Subcutaneous adipose tissue (tissue), 4 donors: Measurements from ENCODE around the gene ZNF121. TPM values are rescaled to one million over a fixed set of nuclear protein-coding genes. Genes with fewer than 3 reads are reported as not detected.

ENCODE experiments used
- total RNA-seq, 4 donors: library from RNA; depleted of rRNA; stranded (reverse); fragments of >200 nt; gene quantifications; one replicate each; pipeline ENCODE4 v1.1.0, GENCODE V29; 2016
- TF ChIP-seq, protein P1 (sequence below): fragments of 450-650 bp; IDR thresholded peaks from one replicate; pipeline ENCODE4 v1.5.1; 2016; ENCODE audit warnings: low read depth, mild to moderate bottlenecking, control low read depth, antibody characterized with exemption, moderate library complexity

ZNF121 gene
- total RNA-seq, 4 donors from 2014 or later: 22.3 to 31.3 (median 26.5) TPM

DNA sequence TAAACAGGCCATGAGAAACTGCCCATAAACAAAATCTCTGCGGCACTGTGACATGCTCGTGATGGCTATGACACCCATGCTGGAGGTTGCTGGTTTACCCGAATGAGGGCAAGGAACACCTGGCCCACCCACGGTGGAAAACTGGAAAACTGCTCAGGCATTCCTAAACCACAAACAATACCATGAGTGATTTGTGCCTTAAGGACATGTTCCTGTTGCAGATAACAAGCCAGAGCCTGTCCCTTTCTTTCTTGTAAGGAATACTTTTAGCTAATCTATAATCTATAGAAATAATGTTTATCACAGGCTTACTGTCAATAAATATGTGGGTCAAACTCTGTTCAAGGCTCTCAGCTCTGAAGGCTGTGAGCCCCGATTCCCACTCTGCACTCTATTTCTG is 24.6 kb upstream of the ZNF121 start:
- TF ChIP-seq, protein P1, sequence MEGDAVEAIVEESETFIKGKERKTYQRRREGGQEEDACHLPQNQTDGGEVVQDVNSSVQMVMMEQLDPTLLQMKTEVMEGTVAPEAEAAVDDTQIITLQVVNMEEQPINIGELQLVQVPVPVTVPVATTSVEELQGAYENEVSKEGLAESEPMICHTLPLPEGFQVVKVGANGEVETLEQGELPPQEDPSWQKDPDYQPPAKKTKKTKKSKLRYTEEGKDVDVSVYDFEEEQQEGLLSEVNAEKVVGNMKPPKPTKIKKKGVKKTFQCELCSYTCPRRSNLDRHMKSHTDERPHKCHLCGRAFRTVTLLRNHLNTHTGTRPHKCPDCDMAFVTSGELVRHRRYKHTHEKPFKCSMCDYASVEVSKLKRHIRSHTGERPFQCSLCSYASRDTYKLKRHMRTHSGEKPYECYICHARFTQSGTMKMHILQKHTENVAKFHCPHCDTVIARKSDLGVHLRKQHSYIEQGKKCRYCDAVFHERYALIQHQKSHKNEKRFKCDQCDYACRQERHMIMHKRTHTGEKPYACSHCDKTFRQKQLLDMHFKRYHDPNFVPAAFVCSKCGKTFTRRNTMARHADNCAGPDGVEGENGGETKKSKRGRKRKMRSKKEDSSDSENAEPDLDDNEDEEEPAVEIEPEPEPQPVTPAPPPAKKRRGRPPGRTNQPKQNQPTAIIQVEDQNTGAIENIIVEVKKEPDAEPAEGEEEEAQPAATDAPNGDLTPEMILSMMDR: no peak

DNA sequence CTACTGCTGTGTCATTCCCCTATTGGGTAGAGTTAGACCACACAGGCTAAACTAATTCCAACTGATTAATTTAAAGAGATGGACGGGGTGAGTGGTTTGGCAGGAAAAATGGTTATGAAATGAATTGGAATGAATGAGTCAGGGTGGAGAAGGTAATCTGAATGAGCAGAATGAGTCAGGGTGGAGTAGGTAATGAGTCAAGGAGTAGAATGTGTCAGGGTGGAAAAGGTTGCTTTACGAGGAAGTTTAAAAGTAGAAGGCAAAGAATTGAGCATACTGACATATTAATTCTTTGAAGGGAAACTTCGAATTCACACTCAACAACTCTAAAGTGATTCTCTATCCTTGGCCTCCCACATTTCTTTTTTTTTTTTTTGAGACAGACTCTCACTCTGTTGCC is 12.7 kb upstream of the ZNF121 start:
- TF ChIP-seq, protein P1: no peak

DNA sequence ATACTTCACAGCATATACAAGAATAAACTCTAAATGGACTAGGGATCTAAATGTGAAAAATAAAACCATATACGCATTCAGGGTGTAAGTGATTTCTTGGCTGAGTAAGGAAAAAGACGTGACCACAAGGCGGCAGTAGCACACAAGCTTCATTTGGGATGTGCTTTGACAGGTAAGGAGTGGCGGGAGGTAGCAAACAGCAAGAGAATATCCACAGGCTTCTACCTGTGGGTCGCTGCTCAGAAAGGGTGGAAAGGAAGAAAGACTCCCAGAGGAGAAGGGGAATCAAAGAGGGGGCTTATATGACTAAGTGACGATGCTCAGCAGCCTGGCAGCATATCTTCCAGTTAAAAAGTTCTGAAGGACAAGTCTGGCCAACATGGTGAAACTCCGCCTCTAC is 2.5 kb upstream of the ZNF121 start:
- TF ChIP-seq, protein P1: no peak

DNA sequence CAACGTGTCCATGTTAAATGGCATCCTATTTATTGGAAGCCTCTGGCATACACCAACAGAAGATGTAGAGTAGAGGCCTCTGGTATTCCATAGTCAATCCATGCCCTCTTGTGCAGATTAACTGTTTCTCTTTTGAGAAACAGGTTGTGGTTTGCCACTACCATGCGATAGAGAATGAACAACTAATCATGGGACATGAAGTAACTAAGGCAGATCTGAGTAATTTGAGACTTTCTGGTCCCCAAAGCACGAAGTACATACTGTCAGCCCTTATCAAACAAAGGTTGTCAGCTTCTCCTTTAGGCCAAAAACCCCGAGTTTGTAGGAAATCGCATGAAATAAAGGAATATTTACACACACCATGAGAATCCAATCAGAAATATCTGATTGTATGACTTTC is 3.6 kb downstream of the ZNF121 start:
- TF ChIP-seq, protein P1: no peak

DNA sequence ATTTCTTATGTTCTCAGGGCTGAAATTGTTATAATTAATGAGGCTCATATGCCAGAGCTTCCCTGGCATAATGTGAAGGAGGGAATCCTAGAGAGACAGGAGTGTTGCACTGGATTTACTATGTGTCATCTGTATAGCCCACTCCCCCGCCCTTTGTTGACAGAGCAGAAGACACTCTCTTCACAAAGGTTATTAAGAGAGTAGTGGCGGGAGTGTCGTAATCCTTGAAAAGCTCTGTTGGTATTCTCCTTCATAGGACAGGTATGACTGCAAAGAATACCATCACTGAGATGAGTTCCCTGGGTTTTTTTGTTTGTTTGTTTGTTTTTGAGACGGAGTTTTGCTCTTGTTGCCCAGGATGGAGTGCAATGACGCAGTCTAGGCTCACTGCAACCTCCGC is 14.0 kb downstream of the ZNF121 start:
- TF ChIP-seq, protein P1: no peak

DNA sequence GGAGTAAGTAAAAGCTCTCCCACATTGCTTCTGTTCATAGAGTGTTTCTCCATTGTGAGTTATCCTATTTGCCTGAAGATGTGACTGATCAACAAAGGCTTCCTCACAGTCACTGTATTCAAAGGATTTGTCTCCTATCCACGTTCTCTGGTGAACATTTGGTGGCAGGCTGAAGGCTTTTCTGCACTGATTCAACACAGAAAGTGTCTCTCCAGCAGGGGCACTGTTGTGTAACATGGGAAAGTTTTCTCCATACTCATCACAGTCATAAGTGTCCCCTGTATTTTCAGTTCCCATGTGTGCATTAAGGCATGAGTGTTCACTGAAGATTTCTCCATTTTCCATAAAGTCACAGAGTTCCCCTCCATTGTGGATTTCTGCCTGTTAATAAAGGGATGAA is 17.6 kb downstream of the ZNF121 start:
- TF ChIP-seq, protein P1: no peak

DNA sequence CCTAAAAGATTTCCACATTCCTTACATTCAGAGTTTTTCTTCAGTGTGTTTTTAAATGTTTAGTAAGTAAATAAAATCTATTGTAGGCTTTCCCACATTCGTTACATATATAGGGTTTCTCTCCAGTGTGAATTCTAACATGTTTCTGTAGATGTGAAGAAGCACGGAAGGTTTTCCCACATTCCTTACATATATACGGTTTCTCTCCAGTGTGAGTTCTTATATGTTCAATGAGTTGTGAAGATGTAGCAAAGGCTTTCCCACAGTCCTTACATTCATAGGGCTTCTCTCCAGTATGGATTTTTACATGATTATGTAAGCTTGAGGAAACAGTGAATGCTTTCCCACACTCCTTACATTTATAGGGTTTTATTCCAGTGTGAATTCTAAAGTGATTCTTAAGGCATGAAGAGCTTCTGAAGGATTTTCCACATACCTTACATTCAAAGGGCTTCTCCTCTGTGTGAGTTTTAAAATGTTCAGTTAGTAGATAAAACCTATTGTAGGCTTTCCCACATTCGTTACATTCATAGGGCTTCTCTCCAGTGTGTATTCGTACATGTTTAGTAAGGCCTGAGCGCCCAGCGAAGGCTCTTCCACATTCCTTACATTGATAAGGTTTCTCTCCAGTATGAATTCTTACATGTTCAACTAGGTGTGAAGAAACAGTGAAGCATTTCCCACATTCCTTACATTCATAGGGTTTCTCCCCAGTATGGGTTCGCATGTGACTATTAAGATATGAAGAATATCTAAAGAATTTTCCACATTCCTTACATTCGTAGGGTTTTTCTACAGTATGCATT is 18.2 kb downstream of the ZNF121 start:
- TF ChIP-seq, protein P1: no peak
